Neural progenitor cell (in vitro differentiated cells): Measurements from ENCODE around the gene EOGT. TPM values are rescaled to one million over a fixed set of nuclear protein-coding genes. Genes with fewer than 3 reads are reported as not detected.

Source experiments
- DNase-seq: peaks from one replicate; pipeline ENCODE4 v3.0.0-alpha.2; 2016; ENCODE audit warnings: low spot score
- H2AFZ ChIP-seq: fragments of 200-600 bp; sonication (generic); replicated peaks from 2 replicates; pipeline ENCODE4 v1.6.1; 2016; ENCODE audit warnings: antibody characterized with exemption
- H3F3A ChIP-seq: fragments of 200-600 bp; sonication (generic); 2 replicates; pipeline ENCODE4 v1.6.1; 2016; ENCODE audit warnings: antibody characterized with exemption, low read depth
- H3K27ac ChIP-seq: fragments of 200-600 bp; sonication (generic); 2 replicates; pipeline ENCODE4 v1.5.1; 2016; ENCODE audit warnings: mild to moderate bottlenecking
- H3K27me3 ChIP-seq: fragments of 200-600 bp; sonication (generic); 2 replicates; pipeline ENCODE4 v1.6.1; 2016; ENCODE audit warnings: mild to moderate bottlenecking, moderate library complexity
- H3K36me3 ChIP-seq: fragments of 200-600 bp; sonication (generic); 2 replicates; pipeline ENCODE4 v1.5.1; 2016
- H3K4me1 ChIP-seq: fragments of 200-600 bp; sonication (generic); 2 replicates; pipeline ENCODE4 v1.6.1; 2016; ENCODE audit warnings: mixed run types
- H3K4me2 ChIP-seq: fragments of 200-600 bp; sonication (generic); 2 replicates; pipeline ENCODE4 v1.6.1; 2016
- H3K4me3 ChIP-seq: fragments of 200-600 bp; sonication (generic); 2 replicates; pipeline ENCODE4 v1.5.1; 2016
- H3K79me2 ChIP-seq: fragments of 200-600 bp; sonication (generic); 2 replicates; pipeline ENCODE4 v1.6.1; 2016; ENCODE audit warnings: low read depth
- H3K9ac ChIP-seq: fragments of 200-600 bp; sonication (generic); 2 replicates; pipeline ENCODE4 v1.6.1; 2016
- H3K9me3 ChIP-seq: fragments of 200-600 bp; sonication (generic); 2 replicates; pipeline ENCODE4 v1.5.1; 2016; ENCODE audit warnings: low read depth
- H4K20me1 ChIP-seq: fragments of 200-600 bp; sonication (generic); 2 replicates; pipeline ENCODE4 v1.6.1; 2016; ENCODE audit warnings: low read depth
- H3K27ac Mint-ChIP-seq: 3 replicates; pipeline ENCODE4 v1.8.0; 2021; ENCODE audit warnings: mixed read lengths
- H3K27me3 Mint-ChIP-seq: 2 replicates; pipeline ENCODE4 v1.8.0; 2022; ENCODE audit warnings: low read depth, mild to moderate bottlenecking, inconsistent platforms, moderate library complexity, mixed read lengths; ENCODE audit not compliant: insufficient read depth
- H3K36me3 Mint-ChIP-seq: 3 replicates; pipeline ENCODE4 v1.8.0; 2021; ENCODE audit warnings: mixed read lengths
- H3K4me1 Mint-ChIP-seq: 3 replicates; pipeline ENCODE4 v1.8.0; 2021; ENCODE audit warnings: mixed read lengths
- H3K4me3 Mint-ChIP-seq: 3 replicates; pipeline ENCODE4 v1.8.0; 2021; ENCODE audit warnings: mild to moderate bottlenecking, moderate library complexity, mixed read lengths
- H3K9me3 Mint-ChIP-seq: 3 replicates; pipeline ENCODE4 v1.8.0; 2020; ENCODE audit warnings: mixed read lengths
- EZH2 ChIP-seq: fragments of 200-600 bp; sonication (generic); IDR thresholded peaks from 2 replicates; pipeline ENCODE4 v1.6.1; 2017; ENCODE audit warnings: antibody characterized with exemption, mild to moderate bottlenecking, moderate library complexity
- EZH2phosphoT487 ChIP-seq: fragments of 200-600 bp; sonication (generic); IDR thresholded peaks from 2 replicates; pipeline ENCODE4 v1.6.1; 2017; ENCODE audit warnings: antibody characterized with exemption
- total RNA-seq: library from RNA; depleted of rRNA; stranded (reverse); fragments of >200 nt; gene quantifications from 2 replicates; pipeline ENCODE4 v1.2.3, GENCODE V29; 2015; ENCODE audit warnings: low replicate concordance
- TF ChIP-seq, protein P1 (sequence below): fragments of 200-600 bp; sonication (generic); IDR thresholded peaks from 2 replicates; pipeline ENCODE4 v1.5.1; 2017; ENCODE audit warnings: antibody characterized with exemption, mild to moderate bottlenecking

EOGT gene
- total RNA-seq, result 0.96 and 2.5 TPM in 2 replicates

DNA sequence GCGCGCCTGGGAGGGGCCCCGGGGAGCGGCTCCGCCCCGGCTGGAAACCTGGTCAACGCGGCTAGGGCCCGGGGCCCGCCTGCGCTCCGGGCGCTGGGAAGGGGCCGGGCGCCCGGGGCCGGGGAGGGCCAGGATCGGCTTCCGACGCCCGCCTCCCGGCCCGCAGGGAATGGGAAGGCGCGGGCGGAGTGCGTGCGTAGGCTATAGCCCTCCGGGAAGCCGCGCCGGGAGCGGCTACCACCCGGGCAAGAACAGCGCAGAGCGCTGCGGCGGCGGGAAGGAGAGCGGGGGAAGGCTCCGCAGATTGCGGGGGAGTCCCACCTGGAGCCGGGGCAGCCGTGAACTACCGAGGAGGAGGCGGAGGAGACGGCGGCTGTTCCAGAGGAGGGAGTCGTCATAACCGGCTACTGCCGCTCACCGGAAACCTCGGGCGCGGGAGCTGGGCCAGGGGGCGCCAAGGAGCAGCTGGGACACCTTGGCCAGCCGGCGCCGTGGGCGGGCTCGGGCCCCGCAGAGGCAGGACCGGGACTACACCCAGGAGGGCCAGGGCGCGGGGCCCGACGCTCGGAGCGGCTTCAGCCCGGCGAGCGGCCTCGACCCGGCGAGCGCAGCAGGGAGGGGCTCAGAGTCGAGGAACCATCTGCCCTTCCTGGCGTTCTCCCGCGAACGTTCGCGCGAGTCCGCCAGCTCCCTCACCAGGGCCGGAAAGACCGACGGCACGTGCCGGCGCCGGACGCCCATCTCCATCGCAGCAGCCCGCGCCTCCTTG is at the start of gene EOGT:
TSS of gene EOGT (minus strand) at position 432 of the 769 bp plus-strand sequence. CDS start 3,838 bp downstream, outside the sequence.
- Histone ChIP-seq H3F3A (peaks cover 31% of the 10 kb centered on the region), H3K4me3 (peak within 1 kb of the TSS; percentile 80), H2AFZ (peak within 1 kb of the TSS; percentile 96), H3K9me3 (no peaks in the 10 kb centered on the region), H3K79me2 (no peaks in the 10 kb centered on the region), H4K20me1 (peaks cover 7% of the 10 kb centered on the region), H3K9ac (no peak within 1 kb of the TSS), H3K36me3 (no peaks in the 10 kb centered on the region), H3K27ac (no peak within 1 kb of the TSS), H3K4me2 (peak within 1 kb of the TSS; percentile 93), H3K4me1 (peaks cover 23% of the 10 kb centered on the region), H3K27me3 (peaks cover 43% of the 10 kb centered on the region)
- H3K4me3 Mint-ChIP-seq, result peak within 1 kb of the TSS; percentile 88
- TF ChIP-seq, protein P1, sequence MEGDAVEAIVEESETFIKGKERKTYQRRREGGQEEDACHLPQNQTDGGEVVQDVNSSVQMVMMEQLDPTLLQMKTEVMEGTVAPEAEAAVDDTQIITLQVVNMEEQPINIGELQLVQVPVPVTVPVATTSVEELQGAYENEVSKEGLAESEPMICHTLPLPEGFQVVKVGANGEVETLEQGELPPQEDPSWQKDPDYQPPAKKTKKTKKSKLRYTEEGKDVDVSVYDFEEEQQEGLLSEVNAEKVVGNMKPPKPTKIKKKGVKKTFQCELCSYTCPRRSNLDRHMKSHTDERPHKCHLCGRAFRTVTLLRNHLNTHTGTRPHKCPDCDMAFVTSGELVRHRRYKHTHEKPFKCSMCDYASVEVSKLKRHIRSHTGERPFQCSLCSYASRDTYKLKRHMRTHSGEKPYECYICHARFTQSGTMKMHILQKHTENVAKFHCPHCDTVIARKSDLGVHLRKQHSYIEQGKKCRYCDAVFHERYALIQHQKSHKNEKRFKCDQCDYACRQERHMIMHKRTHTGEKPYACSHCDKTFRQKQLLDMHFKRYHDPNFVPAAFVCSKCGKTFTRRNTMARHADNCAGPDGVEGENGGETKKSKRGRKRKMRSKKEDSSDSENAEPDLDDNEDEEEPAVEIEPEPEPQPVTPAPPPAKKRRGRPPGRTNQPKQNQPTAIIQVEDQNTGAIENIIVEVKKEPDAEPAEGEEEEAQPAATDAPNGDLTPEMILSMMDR, result peak; percentile 62
- TF ChIP-seq EZH2 (peak; percentile 71), EZH2phosphoT487 (peak; percentile 76)
- H3K27me3 Mint-ChIP-seq, result peaks cover 10% of the 10 kb centered on the region
- peak; percentile 83 for DNase-seq
- no peaks in the 10 kb centered on the region for H3K9me3 Mint-ChIP-seq
- peaks cover 35% of the 10 kb centered on the region for H3K4me1 Mint-ChIP-seq
- peak within 1 kb of the TSS; percentile 88 for H3K27ac Mint-ChIP-seq
- H3K36me3 Mint-ChIP-seq, result peaks cover 4% of the 10 kb centered on the region

DNA sequence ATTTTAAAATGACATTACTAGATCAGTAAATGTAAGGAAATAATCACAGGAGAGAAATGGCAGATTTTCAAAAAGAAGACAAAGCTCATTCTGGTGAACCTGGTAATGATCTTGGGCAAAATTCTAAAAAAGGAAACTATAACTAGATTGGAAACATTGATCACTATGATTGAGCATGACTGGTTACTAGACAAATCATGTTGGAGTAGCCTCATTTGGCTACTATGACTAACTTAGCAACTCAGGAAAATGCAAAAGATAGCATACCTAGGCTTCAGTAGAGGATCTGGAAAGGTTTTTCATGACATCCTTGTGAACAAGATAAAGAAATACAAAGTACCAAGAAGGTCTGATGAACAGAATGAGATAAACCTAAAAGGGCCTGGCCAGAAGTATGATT is 46.2 kb upstream of the EOGT start:
- Histone ChIP-seq H3K9me3 (no peaks in the 10 kb centered on the region), H3K9ac (no peak overlapping the region), H3F3A (no peaks in the 10 kb centered on the region), H3K4me2 (no peak overlapping the region), H3K27ac (no peak overlapping the region), H3K4me3 (no peak overlapping the region), H2AFZ (no peak overlapping the region), H3K27me3 (no peaks in the 10 kb centered on the region), H3K4me1 (no peaks in the 10 kb centered on the region), H3K36me3 (peaks cover 39% of the 10 kb centered on the region), H3K79me2 (no peaks in the 10 kb centered on the region), H4K20me1 (no peaks in the 10 kb centered on the region)
- Mint-ChIP-seq H3K9me3 (no peaks in the 10 kb centered on the region), H3K4me1 (no peaks in the 10 kb centered on the region), H3K4me3 (no peak overlapping the region), H3K36me3 (peaks cover 38% of the 10 kb centered on the region), H3K27ac (no peak overlapping the region), H3K27me3 (no peaks in the 10 kb centered on the region)
- no peak for DNase-seq
- TF ChIP-seq EZH2, result no peak
- TF ChIP-seq EZH2phosphoT487, result no peak
- TF ChIP-seq, protein P1, result no peak

DNA sequence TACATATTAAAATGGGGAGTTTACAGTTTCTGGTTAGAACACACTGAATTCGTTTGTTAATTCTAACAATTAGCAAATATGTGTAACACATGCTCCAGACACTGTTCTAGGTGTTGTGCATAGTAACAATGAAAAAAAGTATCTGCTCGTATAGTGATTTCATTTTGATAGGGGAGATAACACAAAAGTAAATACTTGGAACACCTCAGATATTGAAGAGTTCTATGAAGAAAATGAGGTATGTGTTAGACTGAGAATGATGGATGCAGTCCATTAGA is 45.4 kb upstream of the EOGT start:
- Histone ChIP-seq H4K20me1 (no peaks in the 10 kb centered on the region), H3K27ac (no peak overlapping the region), H3K4me1 (no peaks in the 10 kb centered on the region), H3K4me3 (no peak overlapping the region), H3K36me3 (peaks cover 36% of the 10 kb centered on the region), H3K27me3 (no peaks in the 10 kb centered on the region), H2AFZ (no peak overlapping the region), H3F3A (peaks cover under 1% of the 10 kb centered on the region), H3K9ac (no peak overlapping the region), H3K9me3 (no peaks in the 10 kb centered on the region), H3K4me2 (no peak overlapping the region), H3K79me2 (no peaks in the 10 kb centered on the region)
- Mint-ChIP-seq H3K27me3 (no peaks in the 10 kb centered on the region), H3K4me3 (no peak overlapping the region), H3K4me1 (no peaks in the 10 kb centered on the region), H3K27ac (no peak overlapping the region), H3K9me3 (no peaks in the 10 kb centered on the region), H3K36me3 (peaks cover 36% of the 10 kb centered on the region)
- TF ChIP-seq EZH2phosphoT487 (no peak), EZH2 (no peak)
- TF ChIP-seq, protein P1, result no peak
- DNase-seq, result no peak
